Measurements from ENCODE around the gene C1orf115.
"Not testable (repeated sequence)": the region's sequence is repeated elsewhere in the genome, so short reads cannot be mapped to it uniquely, and the experiment has no call there.

Gene C1orf115

DNA sequence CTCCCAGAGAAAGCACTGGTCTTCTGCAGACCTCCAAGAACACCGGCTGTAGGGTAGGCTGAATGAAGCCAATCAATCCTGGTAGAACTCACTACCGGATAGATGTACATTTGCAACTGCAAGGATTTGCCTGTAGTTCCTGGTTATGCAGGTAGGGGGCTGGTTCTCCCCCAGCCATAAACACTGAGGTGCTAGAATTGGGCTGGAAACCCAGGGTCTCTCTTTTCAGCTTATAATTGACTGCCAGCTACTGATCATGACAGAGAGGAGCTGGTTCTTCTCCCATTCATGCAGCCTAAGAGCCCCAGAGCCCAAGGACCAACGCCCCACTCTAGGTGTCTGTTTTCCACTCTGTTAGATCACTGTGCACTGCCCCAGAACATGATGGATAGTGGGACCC is 36.5 kb downstream of the C1orf115 start:
- no peak for DNase-seq (ENCODE audit: low read depth)

DNA sequence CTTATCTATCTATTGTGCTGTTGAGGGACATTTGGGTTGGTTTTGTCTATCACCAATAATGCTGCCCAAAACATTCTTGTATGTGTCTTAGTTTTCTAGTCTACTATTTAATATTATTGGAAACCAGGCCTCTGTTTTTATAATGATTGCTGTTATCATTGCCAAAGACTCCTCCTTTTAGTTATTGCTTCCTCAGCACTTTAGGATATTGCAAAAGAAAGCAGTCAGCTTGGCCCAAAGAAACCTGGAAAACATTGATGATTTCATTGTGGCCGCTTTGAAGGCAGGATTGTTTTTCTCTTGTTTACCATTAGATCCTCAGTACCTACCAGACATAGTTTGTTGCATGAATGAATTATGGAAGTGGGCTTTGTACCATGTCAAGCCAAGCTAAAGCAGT is 37.4 kb downstream of the C1orf115 start:
- DNase-seq (ENCODE audit: low read depth) = no peak

DNA sequence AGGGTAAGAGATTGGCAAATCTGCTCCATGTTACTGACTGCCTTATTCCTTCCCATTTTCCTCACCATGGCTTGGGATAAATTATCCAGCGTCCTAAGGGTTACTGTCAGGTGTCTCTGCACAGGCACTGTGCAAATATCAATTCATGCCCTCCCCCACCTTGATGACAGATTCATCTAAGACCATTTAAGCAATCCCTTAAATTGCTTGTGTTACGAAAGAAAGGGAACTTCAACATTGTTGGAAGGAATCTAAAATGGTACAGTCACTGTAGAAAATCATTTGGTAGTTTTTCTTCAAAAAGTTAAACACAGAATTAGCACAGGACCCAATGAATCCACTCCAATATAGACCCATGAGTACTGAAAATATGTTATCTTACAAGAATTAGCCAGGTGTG is 40.3 kb downstream of the C1orf115 start:
- DNase-seq (ENCODE audit: low read depth) = no peak

DNA sequence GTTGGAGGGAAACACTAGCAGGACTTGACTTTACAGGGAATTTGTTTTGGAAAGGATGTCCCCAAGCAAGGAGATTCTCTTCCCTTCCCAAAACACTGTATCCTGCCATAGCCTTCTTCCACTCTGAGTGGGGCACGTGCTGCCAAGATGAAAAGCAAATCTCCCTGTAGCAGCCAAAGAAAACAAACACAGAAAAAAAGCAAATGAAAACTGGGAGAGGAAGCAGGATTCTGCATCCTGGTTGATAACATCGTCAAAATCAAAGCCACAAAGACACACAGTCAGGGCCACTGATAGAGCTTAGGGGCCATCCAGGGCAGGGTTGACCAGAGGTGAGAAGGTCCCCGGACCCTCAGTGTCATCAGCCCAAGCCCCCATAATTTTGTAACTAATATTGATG is 42.0 kb downstream of the C1orf115 start:
- no peak for DNase-seq (ENCODE audit: low read depth)

DNA sequence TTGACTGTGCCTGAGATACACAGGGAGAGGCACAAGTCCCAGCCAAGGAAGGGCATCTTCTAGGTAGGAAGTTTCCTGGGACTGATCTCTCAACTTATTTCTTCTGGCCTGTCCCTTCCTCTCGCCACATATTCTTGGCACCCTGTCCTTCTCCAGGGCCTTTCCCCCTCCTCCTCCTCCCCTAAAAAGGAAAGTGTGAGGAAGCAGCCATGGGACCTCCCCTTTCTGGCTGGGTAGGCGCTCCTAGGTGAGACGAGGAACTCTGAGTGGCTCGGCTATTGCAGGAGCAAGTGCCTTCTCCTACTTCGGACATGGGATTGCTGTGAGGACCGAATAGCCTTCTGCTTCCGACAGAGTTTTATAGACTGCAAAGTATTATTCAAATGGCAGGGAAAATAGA is 42.5 kb downstream of the C1orf115 start:
- no peak for DNase-seq (ENCODE audit: low read depth)

DNA sequence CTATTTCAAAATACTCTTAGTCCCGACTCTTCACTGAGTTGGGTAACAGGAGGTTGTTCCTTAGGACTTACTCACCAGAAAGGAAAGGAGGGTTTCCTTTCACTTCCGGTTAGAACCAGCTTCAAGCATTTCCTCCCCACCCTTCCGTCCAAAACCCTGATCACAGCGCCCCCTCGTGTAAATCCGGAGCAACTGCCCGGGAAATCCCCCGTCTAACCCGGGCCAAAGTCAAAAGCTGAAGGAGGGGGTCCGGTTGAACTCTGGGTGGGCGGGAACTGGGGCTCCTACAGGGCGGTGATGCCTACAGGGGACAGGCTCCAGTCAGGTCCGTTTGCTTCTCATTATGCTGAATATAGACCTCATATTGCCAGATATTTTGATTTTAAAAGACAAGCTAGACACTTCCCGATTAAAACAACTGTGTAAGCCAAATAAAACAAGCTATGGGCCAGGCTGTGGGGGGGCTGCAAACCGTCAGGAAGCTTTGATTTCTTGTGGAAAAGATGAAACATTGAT is 43.0 kb downstream of the C1orf115 start:
- DNase-seq (ENCODE audit: low read depth) = peak; percentile 51

DNA sequence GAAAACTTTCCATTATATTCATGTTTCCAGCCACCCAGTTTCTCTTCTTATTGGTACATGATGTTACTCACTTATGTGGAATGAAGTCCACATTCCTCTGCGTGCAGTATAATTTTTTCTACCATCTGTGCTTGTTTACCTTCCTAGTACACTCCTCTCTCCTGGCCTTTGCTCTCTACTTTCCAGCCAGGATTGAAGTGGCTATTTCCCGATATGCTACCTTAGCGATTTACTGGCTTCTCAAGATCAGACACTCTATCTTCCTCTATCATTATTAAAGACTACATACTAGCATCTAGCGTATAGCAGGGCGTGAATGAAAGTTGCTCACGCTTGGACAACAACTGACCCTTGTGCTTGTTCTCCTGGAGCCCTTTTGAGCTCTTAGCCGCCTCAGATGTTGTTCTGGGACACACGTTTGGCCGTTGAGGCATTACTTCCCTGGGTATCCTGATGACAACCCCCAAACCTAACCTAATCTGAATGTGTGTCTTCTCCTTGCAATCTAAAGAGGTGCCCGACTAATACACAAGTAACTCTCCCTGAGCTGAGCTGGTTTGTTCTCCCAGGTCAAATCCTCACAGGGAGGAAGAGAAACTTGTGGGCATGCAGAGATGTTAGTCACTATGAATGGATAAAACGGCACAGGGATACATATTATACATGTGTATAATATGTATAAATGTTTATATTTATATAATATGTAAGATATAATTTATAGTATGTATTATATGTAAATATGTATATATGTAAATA is 44.6 kb downstream of the C1orf115 start:
- DNase-seq (ENCODE audit: low read depth) = no peak

DNA sequence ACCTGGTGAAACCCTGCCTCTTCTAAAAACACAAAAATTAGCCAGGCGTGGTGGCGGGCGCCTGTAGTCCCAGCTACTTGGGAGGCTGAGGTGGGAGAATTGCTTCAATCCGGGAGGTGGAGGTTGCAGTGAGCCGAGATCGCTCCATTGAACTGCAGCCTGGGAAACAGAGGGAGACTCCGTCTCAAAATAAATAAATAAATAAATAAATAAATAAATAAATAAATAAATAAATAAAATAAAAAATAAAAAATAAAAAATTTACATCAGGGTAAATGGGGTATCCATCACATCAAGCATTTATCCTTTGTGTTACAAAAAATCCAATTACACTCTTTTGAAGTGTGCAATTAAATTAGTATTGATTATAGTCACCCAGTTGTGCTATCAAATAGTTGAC is 46.1 kb downstream of the C1orf115 start:
- not testable (repeated sequence) for DNase-seq (ENCODE audit: low read depth)

DNA sequence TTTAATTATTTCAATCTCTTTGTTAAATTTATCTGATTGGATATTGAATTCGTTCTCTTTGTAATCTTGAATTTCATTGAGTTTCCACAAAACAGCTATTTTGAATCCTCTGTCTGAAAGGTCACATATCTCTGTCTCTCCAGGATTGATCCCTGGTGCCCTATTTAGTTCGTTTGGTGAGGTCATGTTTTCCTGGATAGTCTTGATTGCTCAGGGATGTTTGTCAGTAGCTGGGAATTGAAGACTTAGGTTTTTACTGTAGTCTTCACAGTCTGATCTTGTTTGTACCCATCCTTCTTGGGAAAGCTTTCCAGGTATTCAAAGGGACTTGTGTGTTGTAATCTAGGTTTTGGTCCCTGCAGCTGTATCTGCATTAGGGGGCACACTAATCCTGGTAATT is 51.2 kb downstream of the C1orf115 start:
- no peak for DNase-seq (ENCODE audit: low read depth)

DNA sequence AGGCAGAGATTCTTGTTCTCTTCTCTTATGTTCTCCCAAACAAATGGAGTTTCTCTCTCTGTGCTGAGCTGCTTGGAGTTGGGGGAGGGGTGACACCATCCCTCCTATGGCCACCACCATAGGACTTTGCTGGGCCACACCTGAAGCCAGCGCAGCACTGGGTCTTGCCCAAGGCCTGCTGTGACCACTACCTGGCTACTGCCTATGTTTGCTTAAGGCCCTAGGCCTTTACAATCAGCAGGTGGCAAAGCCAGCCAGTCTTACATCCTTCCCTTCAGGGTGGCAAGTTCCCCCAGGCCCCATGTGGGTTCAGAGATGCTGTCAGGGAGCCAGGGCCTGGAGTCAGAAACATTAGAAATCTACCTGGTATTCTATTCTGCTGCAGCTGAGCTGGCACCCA is 51.7 kb downstream of the C1orf115 start:
- no peak for DNase-seq (ENCODE audit: low read depth)

DNA sequence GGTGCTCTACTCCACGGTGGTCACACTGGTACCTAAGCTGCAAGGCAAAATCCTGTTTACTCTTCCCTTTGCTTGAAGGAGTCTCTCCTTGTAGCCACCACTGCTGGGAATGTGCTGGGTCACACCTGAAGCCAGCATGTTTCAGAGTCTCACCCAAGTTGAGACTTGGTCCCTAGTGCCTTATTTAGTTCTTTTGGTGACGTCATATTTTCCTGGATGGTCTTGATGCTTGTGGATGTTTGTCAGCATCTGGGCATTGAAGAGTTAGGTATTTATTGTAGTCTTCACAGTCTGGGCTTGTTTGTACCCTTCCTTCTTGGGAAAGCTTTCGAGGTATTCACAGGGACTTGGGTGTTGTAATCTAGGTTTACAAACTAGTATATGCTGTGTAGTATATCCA is 52.4 kb downstream of the C1orf115 start:
- no peak for DNase-seq (ENCODE audit: low read depth)

DNA sequence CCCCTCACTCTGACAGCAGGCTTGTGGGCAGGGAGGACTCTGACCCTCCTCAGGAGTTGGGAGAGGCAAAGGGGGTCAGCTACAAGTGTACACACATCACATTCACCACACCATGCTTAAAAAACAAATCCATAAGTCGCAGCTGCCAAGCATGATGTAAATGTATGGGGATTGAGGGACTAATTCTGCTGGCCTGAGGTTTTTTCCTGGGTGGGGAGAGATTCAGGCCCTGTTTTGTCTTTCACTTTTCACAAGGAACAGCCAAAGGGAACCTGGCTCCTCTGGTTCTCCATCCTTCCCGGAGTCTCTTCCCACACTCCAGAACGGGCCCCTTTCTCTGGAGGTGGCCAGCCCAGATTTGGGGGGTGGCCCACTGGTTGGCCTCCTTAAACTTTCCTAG is 56.7 kb downstream of the C1orf115 start:
- DNase-seq (ENCODE audit: low read depth) = no peak

DNA sequence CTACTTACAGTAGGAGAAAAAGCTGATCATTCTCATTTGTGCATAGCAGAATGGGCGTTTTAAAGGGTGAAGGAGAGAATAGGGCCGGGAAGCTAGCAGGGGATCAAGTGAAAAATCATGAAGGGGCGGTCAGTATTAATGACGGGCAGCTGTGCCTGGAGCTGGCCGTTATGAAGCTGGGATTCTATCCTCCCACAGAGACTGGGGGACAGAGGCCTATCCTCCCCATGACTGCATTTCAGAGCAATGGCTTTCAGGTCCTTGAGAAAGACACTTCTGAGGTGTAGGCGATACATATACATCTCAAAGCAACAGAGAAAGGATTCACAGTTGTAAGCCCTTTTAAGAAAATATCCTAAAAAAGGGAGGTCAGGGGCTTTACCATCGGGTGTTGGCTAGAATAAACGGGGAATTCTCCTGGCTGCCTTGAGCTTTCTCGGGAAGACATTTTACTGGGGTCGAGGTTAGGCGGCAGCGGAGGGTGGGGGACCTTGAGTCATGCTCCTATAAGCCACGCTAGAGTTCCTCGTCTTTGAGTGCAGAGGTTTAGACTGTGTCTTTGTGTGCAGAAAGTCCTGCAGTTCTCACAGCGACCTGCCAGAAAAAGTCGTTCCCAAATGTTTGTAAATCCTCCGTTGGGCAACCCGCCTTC is 57.4 kb downstream of the C1orf115 start:
- no peak for DNase-seq (ENCODE audit: low read depth)

DNA sequence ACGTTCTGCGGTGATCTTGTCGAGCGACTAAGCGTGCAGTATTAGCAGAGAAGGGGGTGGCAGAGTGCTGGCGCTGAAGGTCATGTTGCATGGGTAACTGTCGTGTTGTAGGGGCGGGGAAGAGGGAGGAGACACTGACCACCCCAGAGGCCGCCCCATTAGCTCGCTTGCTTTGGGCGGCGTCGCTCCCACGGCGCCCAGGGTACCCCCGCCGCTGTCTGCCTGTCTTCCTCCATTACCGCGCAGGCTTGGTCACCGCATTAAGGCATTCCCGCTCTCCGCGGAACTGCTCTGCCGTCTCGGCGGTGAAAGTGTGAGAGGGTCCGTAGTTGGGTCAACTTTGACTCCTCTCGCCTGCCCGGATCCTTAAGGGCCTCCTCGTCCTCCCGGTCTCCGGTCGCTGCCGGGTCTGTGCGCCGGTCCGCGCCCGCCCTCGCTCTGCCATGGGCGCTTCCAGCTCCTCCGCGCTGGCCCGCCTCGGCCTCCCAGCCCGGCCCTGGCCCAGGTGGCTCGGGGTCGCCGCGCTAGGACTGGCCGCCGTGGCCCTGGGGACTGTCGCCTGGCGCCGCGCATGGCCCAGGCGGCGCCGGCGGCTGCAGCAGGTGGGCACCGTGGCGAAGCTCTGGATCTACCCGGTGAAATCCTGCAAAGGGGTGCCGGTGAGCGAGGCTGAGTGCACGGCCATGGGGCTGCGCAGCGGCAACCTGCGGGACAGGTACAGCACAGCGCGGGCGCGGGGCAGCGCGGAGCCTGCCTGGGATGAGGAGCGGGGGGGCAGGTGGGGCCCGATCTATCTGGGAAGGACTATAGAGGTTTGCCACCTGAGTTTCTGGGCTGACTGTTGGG is 58.1 kb downstream of the C1orf115 start, which contains the start of gene MTARC2:
MTARC2 (plus strand) TSS at position 234 of the 846 bp plus-strand sequence; CDS start at position 444, 210 bp downstream.
- no peak for DNase-seq (ENCODE audit: low read depth)
